GM18873 (cell line): ENCODE results near the gene EXOC6.

Experiments used
- ATAC-seq: cut with Tn5 transposase; IDR thresholded peaks from one replicate; pipeline ENCODE4 v1.9.1; 2021; ENCODE audit warnings: mild to moderate bottlenecking, moderate library complexity, moderate number of reproducible peaks; ENCODE audit not compliant: unreplicated experiment, low FRiP score

EXOC6 gene

DNA sequence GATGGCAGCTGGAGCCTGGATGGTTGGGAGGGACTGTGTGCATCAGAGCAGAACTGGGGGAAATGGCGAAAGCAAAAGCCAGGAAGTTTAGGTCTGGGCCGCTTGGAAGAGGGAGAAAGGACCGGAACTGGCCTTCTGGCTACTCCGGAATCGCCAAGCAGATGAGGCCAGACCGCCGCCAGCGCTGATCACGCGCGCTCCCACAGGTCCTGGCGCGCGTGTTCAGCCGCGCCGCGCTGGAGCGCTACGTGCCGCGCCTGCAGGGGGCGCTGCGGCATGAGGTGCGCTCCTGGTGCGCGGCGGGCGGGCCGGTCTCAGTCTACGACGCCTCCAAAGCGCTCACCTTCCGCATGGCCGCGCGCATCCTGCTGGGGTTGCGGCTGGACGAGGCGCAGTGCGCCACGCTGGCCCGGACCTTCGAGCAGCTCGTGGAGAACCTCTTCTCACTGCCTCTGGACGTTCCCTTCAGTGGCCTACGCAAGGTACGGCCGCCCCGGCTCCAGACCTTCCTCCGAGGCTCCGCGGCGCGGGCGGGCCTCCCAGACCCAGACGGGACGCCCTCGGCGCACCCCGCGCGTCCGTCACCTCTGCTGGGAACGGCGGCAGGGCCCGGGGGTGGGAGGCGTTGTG lies 214.3 kb downstream of the EXOC6 start:
- no peak for ATAC-seq

DNA sequence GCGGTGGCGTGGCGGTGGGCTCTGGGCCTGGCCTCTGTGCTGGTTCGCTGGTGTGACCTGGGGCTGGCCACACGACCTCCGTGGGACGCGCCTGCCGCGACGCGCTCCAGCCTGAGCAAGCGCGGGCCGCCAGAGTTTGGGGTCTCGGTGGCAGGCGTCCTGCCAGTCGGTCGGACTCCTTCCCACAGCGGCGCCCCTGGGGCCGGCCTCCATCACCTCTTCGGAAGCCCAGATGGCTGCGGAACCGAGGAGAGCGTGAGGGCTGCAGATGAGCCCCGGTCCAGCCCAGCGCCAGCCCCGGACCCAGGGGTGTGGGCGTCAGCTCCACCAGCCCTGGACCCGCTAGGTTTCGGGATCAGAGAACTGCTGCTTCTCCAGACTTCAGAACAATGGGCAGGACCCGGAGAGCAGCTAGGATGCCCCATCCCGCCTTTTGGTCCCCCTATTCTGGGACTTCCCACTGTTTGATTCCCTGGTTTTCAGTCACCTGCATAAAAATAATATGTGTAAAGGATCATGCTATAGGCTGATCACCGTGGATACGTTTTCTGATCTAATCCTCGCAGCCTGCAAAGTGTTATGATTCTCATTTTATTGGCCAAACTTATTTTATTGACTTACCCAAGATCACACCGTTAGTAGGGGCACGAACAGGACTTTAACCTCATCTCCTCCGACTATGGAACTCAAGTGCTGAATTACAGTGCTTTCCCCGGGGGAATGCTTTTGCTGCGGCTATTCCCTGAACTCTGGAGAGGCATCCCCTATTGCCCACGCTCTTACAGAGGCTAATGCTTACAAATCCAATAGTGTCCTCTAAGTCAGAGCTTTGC lies 215.0 kb downstream of the EXOC6 start:
- no peak for ATAC-seq

DNA sequence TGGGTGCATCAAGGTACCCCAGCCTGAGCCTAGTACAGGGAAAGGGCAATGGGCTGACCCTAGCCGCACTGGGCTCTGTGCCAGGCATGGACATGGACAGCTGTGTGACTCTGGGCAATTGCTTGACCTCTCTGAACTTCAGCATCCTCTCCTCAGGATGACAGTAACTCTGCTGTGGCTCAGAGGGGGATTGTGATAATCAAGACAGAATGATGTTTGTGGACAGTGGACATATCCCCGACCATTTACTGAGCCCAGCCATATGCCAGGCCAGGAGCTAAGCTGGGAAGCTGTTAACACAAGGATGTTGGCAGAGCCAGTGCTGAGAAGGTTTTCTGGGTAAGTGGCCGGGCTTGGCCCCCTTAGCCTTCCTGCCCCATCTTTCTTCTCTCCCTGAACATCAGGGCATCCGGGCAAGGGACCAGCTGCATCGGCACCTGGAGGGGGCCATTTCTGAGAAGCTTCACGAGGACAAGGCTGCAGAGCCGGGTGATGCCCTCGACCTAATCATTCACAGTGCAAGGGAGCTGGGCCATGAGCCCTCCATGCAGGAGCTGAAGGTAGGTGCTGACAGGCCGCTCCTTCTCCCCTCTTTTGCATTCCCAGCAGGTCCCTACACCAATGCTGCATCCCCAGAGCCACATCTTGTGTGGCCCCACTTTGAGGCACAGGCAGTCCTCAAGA lies 215.8 kb downstream of the EXOC6 start:
- ATAC-seq = no peak

GRCh38 chr10:93064874-93065660 lies 216.7 kb downstream of the EXOC6 start:
- no peak for ATAC-seq

DNA sequence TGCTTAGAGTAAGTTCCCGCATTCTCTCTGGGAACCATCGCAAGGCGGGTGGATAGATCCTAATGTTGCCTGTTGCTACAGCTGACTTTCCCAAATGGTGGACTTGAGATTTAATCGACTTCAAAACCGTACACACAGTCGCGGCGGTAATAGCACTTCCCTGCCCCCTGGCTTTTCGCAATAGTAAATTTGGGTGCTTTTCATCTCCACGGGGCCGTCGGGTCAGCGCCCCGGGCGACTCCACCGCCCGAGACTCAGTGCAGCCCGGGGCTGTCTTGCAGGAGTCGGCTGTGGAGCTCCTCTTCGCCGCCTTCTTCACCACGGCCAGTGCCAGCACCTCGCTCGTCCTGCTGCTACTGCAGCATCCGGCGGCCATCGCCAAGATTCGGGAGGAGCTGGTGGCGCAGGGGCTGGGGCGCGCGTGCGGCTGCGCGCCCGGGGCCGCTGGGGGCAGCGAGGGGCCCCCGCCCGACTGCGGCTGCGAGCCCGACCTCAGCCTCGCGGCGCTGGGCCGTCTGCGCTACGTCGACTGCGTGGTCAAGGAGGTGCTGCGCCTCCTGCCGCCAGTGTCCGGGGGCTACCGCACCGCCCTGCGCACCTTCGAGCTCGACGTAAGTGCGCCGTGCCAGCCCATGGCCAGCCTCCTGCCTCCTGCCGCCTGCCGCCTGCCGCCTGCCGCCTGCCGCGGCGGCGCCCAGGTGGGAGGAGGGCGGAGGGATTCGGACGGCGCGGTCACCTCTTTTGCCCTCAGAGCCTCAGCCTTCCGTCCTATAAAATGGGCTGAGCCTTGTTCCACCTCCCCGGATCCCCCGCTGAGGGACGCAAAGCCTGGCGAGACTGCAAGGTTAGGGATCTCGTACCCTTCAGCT lies 217.6 kb downstream of the EXOC6 start:
- no peak for ATAC-seq

DNA sequence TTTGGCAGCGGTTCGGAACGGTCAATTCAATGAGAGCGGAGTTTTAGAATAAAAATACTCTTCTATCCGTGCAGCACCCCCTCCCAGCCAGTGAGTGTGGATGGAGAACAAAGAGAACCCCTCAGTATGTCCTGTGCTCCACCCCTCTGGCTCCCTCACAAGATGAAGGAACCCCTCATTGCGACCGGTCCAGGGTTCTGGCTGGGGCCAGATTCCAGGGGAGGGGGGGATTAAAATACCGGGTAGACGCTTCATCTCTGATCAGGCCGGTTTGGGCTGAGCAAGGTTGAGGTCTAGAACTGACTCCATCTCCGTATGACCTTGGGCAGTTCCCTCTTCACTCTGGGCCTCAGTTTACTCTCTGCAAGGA lies 218.2 kb downstream of the EXOC6 start:
- ATAC-seq = no peak

DNA sequence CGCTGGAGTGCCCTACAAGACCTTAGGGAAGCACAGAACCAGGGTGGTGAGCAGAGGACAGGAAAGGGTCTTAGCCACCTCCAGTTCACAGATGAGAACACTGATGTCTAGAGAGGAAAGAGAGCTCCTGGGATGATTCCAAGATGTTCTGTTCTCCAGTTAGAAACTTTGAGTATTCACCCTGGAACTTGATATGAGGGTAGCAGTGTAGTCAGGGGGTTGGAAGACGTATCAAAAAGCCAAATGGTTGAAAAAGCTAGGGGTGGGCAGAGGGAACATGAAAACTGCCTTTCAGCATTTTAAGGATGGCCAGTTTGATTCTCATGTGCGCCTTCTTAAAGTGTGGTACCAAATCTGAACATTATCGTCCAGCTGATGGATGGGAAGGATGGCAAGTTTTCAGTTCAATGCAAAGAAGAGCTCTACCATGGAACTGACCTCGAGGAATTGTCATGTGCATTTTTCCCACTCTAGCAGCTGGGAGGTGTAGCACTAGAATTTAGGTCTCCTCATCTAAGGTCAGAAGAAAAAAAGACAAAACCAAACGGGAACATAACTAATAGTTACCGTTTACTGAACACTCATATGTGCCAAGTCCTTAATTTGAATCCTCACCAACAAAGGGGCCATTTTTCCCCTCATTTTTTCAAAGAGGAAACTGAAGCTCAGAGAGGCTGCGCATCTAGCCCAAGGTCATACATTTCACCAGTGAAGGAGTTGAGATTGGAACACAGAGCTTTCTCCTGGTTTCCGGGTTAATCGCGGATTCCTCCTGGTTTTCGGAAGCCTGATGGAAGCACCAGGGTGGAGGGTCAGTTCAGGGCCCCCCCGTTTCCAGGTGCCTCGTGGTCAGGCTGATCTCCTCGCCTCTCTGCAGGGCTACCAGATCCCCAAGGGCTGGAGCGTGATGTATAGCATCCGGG lies 219.4 kb downstream of the EXOC6 start:
- no peak for ATAC-seq

- ATAC-seq = no peak
Measured at GRCh38 chr10:93068411-93069244, 220.3 kb downstream of the EXOC6 start.

- ATAC-seq = no peak
Measured at GRCh38 chr10:93069245-93069561, 220.9 kb downstream of the EXOC6 start.

DNA sequence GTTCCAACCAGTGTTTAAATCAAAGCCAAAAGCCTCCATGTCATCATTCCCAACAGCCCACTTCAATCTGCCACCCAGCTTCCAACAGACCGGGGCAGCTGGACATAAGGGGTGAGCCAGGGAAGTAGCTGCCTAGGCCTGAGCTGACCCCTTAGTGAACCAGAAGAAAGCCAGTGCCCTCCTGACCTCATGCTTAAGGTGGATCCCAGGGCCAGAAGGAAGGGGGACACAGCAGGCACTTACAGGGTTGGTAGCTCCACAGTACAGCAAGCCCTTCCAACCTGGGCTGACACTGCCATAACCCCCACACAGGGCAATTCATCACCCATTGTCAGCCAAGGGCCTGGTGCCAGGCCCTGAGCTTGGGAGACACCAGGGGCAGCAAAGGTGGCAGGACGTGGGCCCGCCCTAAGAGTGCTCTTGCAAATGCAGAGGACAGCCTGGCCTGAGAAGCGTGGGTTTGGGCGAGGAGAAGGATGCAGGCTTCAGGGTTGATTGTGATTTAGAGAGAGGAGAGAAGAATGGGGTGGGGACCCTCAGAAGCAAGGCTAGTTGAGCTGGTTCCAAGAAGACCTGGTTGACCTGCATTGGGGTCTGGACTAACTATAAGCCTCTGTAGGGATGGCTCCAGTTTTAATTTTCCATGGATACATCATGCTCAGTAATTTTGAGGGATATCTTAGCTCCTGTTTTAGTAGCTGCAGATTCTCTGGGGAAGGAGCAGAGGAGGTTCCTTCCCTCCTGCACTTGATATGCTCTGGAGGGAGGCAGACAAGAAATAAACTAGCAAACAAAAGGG lies 222.3 kb downstream of the EXOC6 start:
- ATAC-seq = no peak

GRCh38 chr10:93071177-93071472 lies 222.8 kb downstream of the EXOC6 start:
- ATAC-seq = no peak

DNA sequence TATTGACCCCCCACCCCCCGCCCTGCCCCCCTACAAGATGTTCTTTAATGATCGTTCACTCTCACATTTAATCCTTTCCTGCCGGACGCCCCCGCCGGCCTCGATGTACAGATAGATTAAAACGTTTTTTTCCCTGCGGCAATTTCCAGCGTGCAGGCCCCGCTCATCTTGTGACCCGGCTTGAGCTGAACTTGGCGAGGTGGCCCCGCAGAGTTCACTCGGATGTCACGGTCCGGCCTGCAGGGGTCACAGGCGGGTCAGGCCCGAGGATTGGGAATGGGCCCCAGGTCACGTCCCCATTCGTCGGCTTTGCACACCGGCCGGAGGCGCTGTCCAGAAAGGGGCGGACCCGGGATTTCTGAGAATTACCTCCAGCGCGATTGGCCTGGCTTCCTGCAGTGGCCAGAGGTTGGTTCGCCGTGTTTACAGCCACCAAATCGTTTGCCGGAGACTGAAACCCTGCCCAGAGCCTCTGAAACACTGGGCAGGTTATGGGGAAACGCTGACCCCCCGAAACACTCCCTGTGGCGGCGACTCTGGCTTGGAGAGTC lies 223.4 kb downstream of the EXOC6 start:
- no peak for ATAC-seq

GRCh38 chr10:93072225-93072712 lies 223.9 kb downstream of the EXOC6 start:
- ATAC-seq = no peak

DNA sequence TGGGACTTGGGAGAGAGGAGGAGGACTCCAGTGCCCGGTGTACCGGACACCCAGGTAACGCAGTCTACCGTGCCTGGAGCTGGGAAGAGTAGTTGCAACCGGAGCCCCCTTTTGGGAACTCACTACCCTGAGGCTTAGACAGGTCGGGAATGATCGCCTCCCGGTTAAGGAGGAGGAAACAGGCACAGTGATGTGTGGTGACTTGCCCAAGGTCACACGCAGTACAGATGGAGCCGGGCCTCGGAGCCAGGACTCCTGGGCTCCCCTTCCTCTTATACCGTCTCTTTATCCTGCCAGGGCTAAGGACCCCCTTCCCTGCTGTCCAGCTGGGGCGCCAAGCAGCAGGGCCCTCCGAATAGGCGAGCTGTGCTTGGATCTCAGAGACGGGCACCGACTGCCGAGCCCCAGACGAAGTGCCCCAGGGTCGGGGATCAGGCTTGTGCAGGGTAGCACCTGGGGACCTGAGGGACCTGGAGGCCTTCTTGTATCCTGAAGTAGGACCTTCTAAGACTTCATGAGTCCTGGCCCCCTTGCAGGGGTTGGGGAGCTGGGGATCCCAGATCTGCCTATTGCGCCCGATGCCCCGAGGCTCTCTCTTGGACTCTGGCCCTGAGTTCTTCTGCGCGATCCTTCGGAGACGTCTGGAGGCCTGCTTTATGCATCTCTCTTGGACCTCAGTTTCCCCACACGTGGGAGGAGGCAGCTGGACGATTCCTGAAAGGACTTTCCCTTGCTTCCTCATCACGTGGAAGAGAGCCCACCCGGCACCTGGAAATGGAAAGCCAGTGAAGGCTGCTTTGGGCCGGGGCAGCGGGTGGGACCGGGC lies 224.6 kb downstream of the EXOC6 start:
- no peak for ATAC-seq

DNA sequence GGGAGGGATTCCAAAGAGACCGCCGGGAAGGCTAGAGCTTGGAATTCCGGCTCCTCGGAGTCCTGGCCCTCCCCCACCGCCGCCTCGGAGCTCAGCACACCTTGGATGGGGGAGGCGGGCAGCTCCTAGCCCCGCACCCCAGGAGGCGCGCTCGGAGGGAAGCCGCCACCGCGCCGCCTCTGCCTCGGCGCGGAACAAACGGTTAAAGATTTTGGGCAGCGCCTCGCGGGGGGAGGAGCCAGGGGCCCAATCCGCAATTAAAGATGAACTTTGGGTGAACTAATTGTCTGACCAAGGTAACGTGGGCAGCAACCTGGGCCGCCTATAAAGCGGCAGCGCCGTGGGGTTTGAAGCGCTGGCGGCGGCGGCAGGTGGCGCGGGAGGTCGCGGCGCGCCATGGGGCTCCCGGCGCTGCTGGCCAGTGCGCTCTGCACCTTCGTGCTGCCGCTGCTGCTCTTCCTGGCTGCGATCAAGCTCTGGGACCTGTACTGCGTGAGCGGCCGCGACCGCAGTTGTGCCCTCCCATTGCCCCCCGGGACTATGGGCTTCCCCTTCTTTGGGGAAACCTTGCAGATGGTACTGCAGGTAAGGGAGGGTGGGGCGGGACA lies 225.3 kb downstream of the EXOC6 start, which contains the start of gene CYP26A1:
TSS of gene CYP26A1 (plus strand) at position 355 of the 608 bp plus-strand sequence. CDS start at position 397, 42 bp downstream.
- no peak for ATAC-seq

GRCh38 chr10:93074147-93074596 lies 225.9 kb downstream of the EXOC6 start:
- no peak for ATAC-seq
